GM23338 (cell line): ENCODE results near the gene HTRA2. TPM values are rescaled to one million over a fixed set of nuclear protein-coding genes. Genes with fewer than 3 reads are reported as not detected.

Experiments used
- ATAC-seq: fragments of 200-7000 bp; cut with Tn5 transposase; 3 replicates; pipeline ENCODE4 v1.9.1; 2020
- DNase-seq: peaks from one replicate; pipeline ENCODE4 v3.0.0-alpha.2; 2015; ENCODE audit warnings: low spot score
- H2AFZ ChIP-seq: fragments of 200-600 bp; sonication (generic); 2 replicates; pipeline ENCODE4 v1.8.0; 2016; ENCODE audit warnings: antibody characterized with exemption, mild to moderate bottlenecking, moderate library complexity
- H3F3A ChIP-seq: fragments of 200-600 bp; sonication (generic); replicated peaks from 2 replicates; pipeline ENCODE4 v1.8.0; 2017; ENCODE audit warnings: antibody characterized with exemption, mixed run types, low read depth
- H3K27ac ChIP-seq: fragments of 200-600 bp; sonication (generic); 2 replicates; pipeline ENCODE4 v1.6.1; 2016; ENCODE audit warnings: low read depth
- H3K27me3 ChIP-seq: fragments of 200-600 bp; sonication (generic); 2 replicates; pipeline ENCODE4 v1.8.0; 2016; ENCODE audit warnings: mild to moderate bottlenecking, mixed run types, moderate library complexity; ENCODE audit not compliant: insufficient read depth
- H3K36me3 ChIP-seq: fragments of 200-600 bp; sonication (generic); 2 replicates; pipeline ENCODE4 v1.8.0; 2016; ENCODE audit warnings: mild to moderate bottlenecking; ENCODE audit not compliant: insufficient read depth
- H3K4me1 ChIP-seq: fragments of 200-600 bp; sonication (generic); 2 replicates; pipeline ENCODE4 v1.8.0; 2016; ENCODE audit warnings: mild to moderate bottlenecking, moderate library complexity; ENCODE audit not compliant: insufficient read depth
- H3K4me2 ChIP-seq: fragments of 200-600 bp; sonication (generic); 2 replicates; pipeline ENCODE4 v1.7.1; 2017; ENCODE audit warnings: mixed run types
- H3K4me3 ChIP-seq: fragments of 200-600 bp; sonication (generic); 2 replicates; pipeline ENCODE4 v1.6.1; 2016; ENCODE audit warnings: mixed run types
- H3K79me2 ChIP-seq: fragments of 200-600 bp; sonication (generic); replicated peaks from 2 replicates; pipeline ENCODE4 v1.8.0; 2017; ENCODE audit warnings: mild to moderate bottlenecking; ENCODE audit not compliant: insufficient read depth
- H3K9me2 ChIP-seq: fragments of 200-600 bp; sonication (generic); 2 replicates; pipeline ENCODE4 v1.8.0; 2017; ENCODE audit not compliant: insufficient read depth
- H4K20me1 ChIP-seq: fragments of 200-600 bp; sonication (generic); replicated peaks from 2 replicates; pipeline ENCODE4 v1.8.0; 2017; ENCODE audit warnings: mild to moderate bottlenecking; ENCODE audit not compliant: insufficient read depth
- H3K27ac Mint-ChIP-seq: 2 replicates; pipeline ENCODE4 v1.8.0; 2020; ENCODE audit warnings: inconsistent platforms, mild to moderate bottlenecking, moderate library complexity, mixed read lengths
- H3K27me3 Mint-ChIP-seq: 3 replicates; pipeline ENCODE4 v1.8.0; 2022; ENCODE audit warnings: low read depth, mild to moderate bottlenecking, moderate library complexity, mixed read lengths, inconsistent platforms; ENCODE audit not compliant: insufficient read depth, poor library complexity
- H3K36me3 Mint-ChIP-seq: 3 replicates; pipeline ENCODE4 v1.8.0; 2021; ENCODE audit warnings: low read depth, mild to moderate bottlenecking, inconsistent platforms, moderate library complexity, mixed read lengths
- H3K4me1 Mint-ChIP-seq: 3 replicates; pipeline ENCODE4 v1.8.0; 2020; ENCODE audit warnings: mild to moderate bottlenecking, inconsistent platforms, mixed read lengths
- H3K4me3 Mint-ChIP-seq: 3 replicates; pipeline ENCODE4 v1.8.0; 2021; ENCODE audit warnings: moderate library complexity, mild to moderate bottlenecking, inconsistent platforms, mixed read lengths
- H3K9me3 Mint-ChIP-seq: 3 replicates; pipeline ENCODE4 v1.8.0; 2020; ENCODE audit warnings: moderate library complexity, mild to moderate bottlenecking, inconsistent platforms, mixed read lengths
- CREB1 ChIP-seq: fragments of 250-450 bp; sonication (Bioruptor Pico); IDR thresholded peaks from 2 replicates; pipeline ENCODE4 v1.5.0; 2020; ENCODE audit warnings: low read depth, mild to moderate bottlenecking, moderate library complexity
- ETS1 ChIP-seq: IDR thresholded peaks from 2 replicates; pipeline ENCODE4 v1.6.1; 2016; ENCODE audit warnings: antibody characterized with exemption
- EZH2 ChIP-seq: fragments of 200-600 bp; sonication (generic); IDR thresholded peaks from one replicate; pipeline ENCODE4 v1.8.0; 2017; ENCODE audit warnings: antibody characterized with exemption, mild to moderate bottlenecking, low read depth; ENCODE audit not compliant: unreplicated experiment
- EZH2phosphoT487 ChIP-seq: fragments of 200-600 bp; sonication (generic); IDR thresholded peaks from one replicate; pipeline ENCODE4 v1.8.1; 2018; ENCODE audit warnings: antibody characterized with exemption; ENCODE audit not compliant: unreplicated experiment
- JUNB ChIP-seq: IDR thresholded peaks from one replicate; pipeline ENCODE4 v1.6.1; 2016; ENCODE audit warnings: antibody characterized with exemption; ENCODE audit not compliant: unreplicated experiment
- POLR2AphosphoS5 ChIP-seq: IDR thresholded peaks from 2 replicates; pipeline ENCODE4 v1.6.1; 2016; ENCODE audit warnings: antibody characterized with exemption, low read depth
- STAT1 ChIP-seq: IDR thresholded peaks from one replicate; pipeline ENCODE4 v1.6.1; 2016; ENCODE audit warnings: antibody characterized with exemption; ENCODE audit not compliant: unreplicated experiment
- ZNF114 ChIP-seq: fragments of 250-450 bp; sonication (Bioruptor Pico); IDR thresholded peaks from 2 replicates; pipeline ENCODE4 v1.5.0; 2020; ENCODE audit warnings: mild to moderate bottlenecking, moderate library complexity
- ZNF331 ChIP-seq: fragments of 250-450 bp; sonication (Bioruptor Pico); IDR thresholded peaks from 2 replicates; pipeline ENCODE4 v1.5.0; 2020; ENCODE audit warnings: low read depth, mild to moderate bottlenecking, moderate library complexity
- ZNF462 ChIP-seq: fragments of 250-450 bp; sonication (Bioruptor Pico); IDR thresholded peaks from 2 replicates; pipeline ENCODE4 v1.5.0; 2020; ENCODE audit warnings: mild to moderate bottlenecking, moderate library complexity
- polyA plus RNA-seq: library from polyadenylated mRNA; unstranded; fragments of >200 nt; fragmentation: Nextera tagmentation; extraction: Ambion mirVana; gene quantifications from 2 replicates; pipeline ENCODE4 v1.2.1, GENCODE V29; 2016
- total RNA-seq: library from RNA; depleted of rRNA; stranded (reverse); fragments of >200 nt; shearing (Covaris generic); gene quantifications from 2 replicates; pipeline ENCODE4 v1.2.3, GENCODE V29; 2014
- TF ChIP-seq, protein P1 (sequence below): IDR thresholded peaks from one replicate; pipeline ENCODE4 v1.6.1; 2018; ENCODE audit warnings: antibody characterized with exemption; ENCODE audit not compliant: unreplicated experiment

HTRA2 gene
- total and polyA plus RNA-seq, 2 experiments from 2014 or later: 17.8 to 19.7 TPM

DNA sequence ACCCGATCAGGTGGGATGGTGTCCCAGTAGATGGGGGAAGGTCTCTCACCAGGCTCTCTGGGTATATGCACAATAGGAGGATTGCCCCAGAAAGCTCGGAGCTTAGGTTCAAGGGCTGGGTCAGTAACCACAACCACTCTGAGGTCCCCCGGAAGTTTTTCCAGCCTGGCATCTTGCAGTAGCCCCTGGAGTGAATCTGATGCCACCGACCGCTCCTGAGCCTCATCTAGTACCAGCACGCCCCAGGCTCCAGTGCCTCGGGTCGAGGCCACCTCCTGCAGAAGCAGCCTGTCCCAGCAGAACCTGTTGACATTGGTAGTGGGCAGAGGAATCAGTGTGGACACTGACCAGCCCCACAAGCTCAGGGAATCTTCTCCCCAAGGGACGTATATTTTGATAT lies 5.7 kb upstream of the HTRA2 start:
- DNase-seq (no peak), ATAC-seq (no peak)
- no peak overlapping the region for H2AFZ ChIP-seq
- 0 out of 2 replicates have a peak, but pooled peaks cover 10% of the 10 kb centered on the region for H3F3A ChIP-seq
- H3K4me2 ChIP-seq: no peak overlapping the region
- peaks cover 42% of the 10 kb centered on the region for H3K27me3 ChIP-seq
- no peak overlapping the region for H3K4me3 ChIP-seq
- H3K27ac Mint-ChIP-seq: no peak overlapping the region
- H3K27me3 Mint-ChIP-seq: peaks cover 36% of the 10 kb centered on the region
- H3K27ac ChIP-seq: no peak overlapping the region
- H4K20me1 ChIP-seq: peaks cover 9% of the 10 kb centered on the region; the same call in 1 of the 2 replicates
- no peaks in the 10 kb centered on the region for H3K9me3 Mint-ChIP-seq
- peaks cover 7% of the 10 kb centered on the region; the same call in 1 of the 2 replicates for H3K4me1 ChIP-seq
- TF ChIP-seq JUNB (no peak), EZH2phosphoT487 (no peak), EZH2 (no peak), STAT1 (no peak), ETS1 (no peak), POLR2AphosphoS5 (no peak), ZNF114 (CRISPR knock-in tag) (no peak), CREB1 (no peak), ZNF462 (no peak), ZNF331 (CRISPR knock-in tag) (no peak)
- TF ChIP-seq, protein P1, sequence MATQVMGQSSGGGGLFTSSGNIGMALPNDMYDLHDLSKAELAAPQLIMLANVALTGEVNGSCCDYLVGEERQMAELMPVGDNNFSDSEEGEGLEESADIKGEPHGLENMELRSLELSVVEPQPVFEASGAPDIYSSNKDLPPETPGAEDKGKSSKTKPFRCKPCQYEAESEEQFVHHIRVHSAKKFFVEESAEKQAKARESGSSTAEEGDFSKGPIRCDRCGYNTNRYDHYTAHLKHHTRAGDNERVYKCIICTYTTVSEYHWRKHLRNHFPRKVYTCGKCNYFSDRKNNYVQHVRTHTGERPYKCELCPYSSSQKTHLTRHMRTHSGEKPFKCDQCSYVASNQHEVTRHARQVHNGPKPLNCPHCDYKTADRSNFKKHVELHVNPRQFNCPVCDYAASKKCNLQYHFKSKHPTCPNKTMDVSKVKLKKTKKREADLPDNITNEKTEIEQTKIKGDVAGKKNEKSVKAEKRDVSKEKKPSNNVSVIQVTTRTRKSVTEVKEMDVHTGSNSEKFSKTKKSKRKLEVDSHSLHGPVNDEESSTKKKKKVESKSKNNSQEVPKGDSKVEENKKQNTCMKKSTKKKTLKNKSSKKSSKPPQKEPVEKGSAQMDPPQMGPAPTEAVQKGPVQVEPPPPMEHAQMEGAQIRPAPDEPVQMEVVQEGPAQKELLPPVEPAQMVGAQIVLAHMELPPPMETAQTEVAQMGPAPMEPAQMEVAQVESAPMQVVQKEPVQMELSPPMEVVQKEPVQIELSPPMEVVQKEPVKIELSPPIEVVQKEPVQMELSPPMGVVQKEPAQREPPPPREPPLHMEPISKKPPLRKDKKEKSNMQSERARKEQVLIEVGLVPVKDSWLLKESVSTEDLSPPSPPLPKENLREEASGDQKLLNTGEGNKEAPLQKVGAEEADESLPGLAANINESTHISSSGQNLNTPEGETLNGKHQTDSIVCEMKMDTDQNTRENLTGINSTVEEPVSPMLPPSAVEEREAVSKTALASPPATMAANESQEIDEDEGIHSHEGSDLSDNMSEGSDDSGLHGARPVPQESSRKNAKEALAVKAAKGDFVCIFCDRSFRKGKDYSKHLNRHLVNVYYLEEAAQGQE: no peak
- H3K36me3 ChIP-seq: peaks cover 11% of the 10 kb centered on the region
- H3K4me3 Mint-ChIP-seq: no peak overlapping the region
- peaks cover 13% of the 10 kb centered on the region for H3K4me1 Mint-ChIP-seq
- H3K79me2 ChIP-seq: peaks cover 15% of the 10 kb centered on the region
- no peaks in the 10 kb centered on the region for H3K9me2 ChIP-seq
- peaks cover 29% of the 10 kb centered on the region for H3K36me3 Mint-ChIP-seq
